CMK (cell line): ENCODE data around the gene GABRG3.

ENCODE experiments used
- DNase-seq: peaks from one replicate; pipeline ENCODE4 v3.0.0-alpha.2; 2010; ENCODE audit warnings: low read depth

GABRG3 gene

GRCh38 chr15:26970712-26971210 lies at the start of gene GABRG3:
TSS of gene GABRG3 (plus strand) at chr15:26971181.
- DNase-seq, result no peak

DNA sequence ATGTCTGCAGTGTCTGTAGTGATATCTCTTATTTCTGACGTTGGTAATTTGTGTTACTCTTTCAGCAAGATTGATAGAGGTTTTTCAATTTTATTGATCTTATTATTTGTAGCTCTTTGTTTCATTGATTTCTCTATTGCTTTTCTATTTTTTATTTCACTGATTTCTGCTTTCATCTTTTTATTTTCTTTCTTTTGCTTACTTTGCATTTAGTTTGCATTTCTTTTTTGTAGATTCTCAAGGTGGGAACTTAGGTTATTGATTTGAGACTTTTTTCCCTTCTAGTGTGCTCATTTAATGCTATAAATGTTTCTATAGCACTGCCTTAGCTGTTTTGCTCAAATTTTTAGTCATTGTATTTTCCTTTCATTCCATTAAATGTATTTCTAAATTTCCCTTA lies 49.5 kb upstream of the GABRG3 start:
- no peak for DNase-seq

- DNase-seq, result no peak
These were observed 44.9 kb upstream of the GABRG3 start for GRCh38 chr15:26926081-26926480.

DNA sequence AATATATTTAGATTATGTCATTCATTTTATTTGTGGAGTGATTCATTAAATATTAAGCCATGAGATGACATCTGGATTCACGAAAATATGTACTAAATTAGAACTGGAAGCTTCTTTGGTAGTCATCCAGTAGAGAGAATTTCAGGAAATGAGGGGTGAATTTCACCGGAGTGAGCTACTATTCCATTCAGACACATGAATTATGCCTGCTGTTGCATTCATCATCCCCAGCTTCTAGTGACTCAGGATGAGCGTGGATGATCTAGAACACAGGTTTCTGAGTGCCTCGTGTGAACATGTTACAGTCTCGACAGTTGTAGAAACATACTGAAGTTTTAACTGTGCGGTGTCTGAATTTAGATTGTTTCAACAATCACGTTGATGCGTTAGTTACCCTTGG lies 42.9 kb upstream of the GABRG3 start:
- no peak for DNase-seq

DNA sequence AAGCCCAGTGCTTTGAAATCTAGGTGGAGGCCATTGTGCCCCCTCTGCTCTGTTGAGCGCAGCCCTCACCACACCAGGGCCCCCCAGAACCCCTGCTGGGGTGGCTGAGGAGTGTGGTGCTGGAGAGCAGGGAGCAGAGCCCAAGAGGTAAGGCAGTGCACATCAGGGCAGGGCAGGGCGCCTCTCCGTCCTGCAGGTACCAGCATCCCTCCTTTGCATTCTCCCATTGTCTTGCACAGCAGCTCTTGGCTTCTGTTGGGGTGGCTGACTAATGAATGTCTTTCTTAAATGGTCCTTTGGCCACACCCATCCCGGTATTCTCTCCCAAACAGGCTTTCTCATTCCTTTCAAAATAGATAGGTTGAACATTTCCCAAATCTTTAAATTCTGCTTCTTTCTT lies 41.4 kb upstream of the GABRG3 start:
- DNase-seq, result no peak

DNA sequence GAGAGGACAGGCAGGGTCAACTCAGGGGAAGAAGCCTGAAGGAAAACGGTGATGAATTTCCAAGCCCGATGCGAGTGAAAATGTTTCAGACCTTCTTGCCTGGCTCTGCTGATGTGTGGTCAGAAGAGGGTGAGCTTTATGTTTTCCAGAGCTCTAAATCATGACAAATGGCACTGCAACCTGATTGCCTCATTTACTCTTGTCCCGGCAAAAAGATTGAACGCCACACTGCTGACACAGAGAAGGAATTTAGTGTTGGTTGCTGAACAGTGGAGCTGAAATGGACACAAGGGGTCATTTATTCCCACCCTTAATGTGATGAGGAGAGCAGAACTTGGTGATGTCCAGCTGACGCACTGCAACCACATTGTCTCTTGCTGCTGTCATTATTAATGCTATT lies 36.1 kb upstream of the GABRG3 start:
- no peak for DNase-seq

- no peak for DNase-seq
These were observed 35.7 kb upstream of the GABRG3 start for GRCh38 chr15:26935322-26935721.

- DNase-seq, result no peak
These were observed 34.5 kb upstream of the GABRG3 start for GRCh38 chr15:26936502-26936901.

DNA sequence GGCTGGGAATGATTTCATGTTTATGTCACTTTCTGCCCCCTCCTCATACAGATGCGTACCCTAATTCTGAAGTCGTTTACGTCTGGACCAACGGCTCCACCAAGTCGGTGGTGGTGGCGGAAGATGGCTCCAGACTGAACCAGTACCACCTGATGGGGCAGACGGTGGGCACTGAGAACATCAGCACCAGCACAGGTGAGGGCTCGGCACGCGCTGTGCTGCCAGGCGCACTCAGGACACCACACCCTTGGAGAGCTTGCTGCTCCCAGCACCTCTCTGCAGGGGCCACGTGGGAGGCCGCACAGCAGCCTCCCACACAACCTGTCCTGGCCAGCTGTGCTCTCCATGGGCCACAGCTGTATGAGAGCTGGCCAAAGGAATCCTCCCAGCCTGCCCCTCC lies 33.8 kb upstream of the GABRG3 start:
- DNase-seq, result no peak

DNA sequence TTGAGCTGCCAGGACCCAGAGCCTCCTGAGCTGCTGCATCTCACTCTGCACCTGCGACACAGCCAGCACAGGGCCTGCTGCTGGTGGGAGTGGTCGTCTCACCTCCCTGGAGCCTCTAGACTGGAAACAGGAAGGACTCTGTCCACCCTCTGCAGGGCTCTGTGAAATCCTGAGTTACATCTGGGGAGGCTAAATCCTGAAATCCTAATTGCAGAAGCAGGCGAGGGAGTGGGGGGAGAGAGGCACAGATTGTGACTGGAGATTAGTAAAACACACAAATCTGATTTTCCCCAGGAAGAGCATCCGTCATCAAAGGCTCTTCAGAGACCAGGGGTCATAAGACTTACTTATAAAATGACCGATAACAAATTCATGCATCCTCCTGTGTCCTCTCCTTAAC lies 31.6 kb upstream of the GABRG3 start:
- no peak for DNase-seq

DNA sequence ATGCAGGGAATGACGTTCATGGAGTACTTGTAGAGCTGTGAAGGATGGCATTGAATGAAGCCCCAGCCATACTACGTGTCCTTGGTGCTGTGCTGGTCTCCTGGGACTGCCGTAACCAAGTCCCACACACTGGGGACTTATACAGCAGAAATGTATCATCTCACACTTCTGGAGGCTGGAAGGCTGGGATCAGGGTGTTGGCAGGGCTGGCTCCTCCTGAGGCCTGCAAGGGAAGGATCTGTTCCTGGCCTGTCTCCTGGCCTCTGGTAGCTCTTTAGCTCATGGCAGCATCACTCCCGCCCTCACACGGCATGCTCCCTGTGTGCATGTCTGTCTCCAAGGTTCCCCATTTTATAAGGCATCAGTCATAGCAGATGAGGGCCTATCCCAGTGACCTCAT lies 29.5 kb upstream of the GABRG3 start:
- no peak for DNase-seq

GRCh38 chr15:26943866-26944265 lies 27.1 kb upstream of the GABRG3 start:
- no peak for DNase-seq

DNA sequence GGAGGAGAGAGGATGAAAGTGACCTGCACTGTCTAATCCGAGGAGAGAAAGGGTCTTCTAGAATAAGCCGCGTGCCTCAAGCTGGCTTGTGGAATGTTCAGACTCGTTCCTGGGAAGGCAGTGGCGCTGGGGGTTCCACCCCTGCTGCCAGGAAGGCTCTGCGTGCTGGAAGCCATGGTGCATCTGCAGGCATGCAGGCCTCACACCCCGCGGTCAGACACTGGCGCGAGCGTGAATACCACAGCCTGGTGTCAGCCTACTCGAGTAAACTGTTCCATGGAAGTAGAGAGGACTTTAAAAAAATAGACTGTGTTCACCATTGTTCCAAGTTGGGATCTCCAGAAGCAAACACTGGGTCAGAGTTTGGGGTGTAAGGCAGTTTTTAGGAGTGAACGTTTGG lies 25.9 kb upstream of the GABRG3 start:
- DNase-seq, result no peak

DNA sequence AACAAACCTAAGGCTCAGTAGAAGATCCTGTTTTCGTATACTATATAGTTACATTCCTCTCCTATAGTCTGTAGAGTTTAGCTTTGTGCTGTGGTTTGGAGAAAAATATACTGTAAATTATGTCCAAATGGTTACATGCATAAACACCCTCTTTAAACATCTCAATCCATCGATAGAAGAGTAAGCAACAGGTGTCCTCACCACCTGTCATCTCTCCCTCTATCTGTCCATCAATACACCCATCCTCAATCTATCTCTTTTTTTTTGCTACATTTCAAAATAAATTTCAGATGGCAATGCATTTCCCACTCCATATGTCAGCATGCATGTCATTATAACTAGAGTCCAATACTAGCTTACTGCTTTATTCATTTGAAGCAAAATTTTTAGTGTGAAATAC lies 21.0 kb upstream of the GABRG3 start:
- no peak for DNase-seq

- no peak for DNase-seq
These were observed 16.6 kb upstream of the GABRG3 start for GRCh38 chr15:26954403-26954802.

GRCh38 chr15:26967719-26968269 lies 3.2 kb upstream of the GABRG3 start:
- no peak for DNase-seq

- DNase-seq, result no peak
These were observed 2.2 kb upstream of the GABRG3 start for GRCh38 chr15:26968806-26969205.

DNA sequence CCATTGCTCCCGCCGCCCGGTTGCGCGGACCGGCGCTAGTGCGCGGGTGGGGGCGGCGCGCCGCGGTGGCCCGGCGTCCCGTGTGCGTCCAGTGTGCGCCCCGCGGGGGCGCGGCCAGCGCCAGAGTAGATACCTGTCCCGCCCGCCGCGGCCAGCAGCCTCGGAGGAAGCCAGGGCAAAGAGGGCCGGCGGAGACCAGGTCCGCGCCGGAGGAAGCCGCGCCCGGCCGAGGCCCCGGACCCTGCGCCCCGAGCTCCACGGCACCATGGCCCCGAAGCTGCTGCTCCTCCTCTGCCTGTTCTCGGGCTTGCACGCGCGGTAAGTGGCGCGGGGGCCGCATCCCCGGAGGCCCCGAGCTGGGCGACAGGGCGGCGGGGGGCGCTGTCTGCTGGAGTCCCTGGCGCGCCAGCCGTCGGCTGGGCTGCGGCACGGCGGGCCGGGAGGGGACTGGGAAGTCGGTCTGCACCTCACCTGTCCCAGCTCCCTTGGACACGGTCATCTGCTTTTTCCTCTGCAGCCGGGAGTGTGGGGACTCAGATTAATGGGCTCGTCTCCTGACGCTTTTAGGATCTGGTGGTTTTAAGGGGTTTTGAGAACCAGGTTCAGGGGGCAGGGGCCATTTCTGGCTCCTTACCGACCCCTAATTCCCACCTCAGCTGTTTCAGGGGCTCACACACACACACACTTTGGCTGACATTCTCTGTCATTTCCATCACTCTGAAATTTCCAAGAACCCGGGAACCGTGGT lies 464 bp downstream of the GABRG3 start:
- DNase-seq, result no peak

DNA sequence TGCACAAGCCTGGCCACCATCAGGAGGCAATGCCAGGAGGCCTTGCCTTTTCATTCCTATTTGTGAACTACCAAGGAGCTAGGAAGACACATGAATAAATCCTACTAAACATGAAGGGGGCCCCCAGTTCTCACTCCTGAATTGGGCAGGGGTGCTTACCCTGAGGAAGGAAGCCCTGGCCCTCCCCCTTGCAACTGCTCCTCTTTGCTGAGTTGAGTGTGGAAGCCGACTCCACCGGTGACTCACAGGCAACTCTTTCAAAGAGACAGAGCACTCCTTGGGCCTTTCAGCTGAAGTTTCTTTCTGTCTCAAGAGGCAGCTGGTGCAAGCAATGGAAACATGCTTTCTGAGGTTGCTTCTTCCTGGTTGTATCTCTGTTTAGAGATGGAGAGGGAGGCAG lies 1.7 kb downstream of the GABRG3 start:
- DNase-seq, result no peak

- no peak for DNase-seq
These were observed 3.3 kb downstream of the GABRG3 start for GRCh38 chr15:26974120-26974780.

- no peak for DNase-seq
These were observed 10.5 kb downstream of the GABRG3 start for GRCh38 chr15:26981492-26981891.

DNA sequence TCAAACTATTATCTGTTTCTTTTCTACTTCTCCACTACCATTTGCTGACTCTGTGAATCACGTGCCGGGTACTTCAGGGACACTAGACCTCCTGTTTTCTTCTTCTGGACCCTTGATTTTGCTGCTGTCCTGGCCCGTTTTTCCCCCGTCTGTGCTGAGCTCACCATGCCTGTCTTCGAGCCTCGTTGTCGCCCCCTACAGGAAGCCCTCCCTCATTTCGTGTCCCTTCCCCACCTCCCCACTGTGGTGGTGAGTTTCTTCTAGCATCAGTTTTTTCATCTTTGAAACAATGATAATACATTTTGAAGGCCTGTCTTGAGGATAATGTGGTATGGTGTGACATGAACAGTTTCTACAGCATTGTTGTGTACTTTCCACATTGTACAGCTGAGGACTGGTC lies 12.8 kb downstream of the GABRG3 start:
- no peak for DNase-seq

DNA sequence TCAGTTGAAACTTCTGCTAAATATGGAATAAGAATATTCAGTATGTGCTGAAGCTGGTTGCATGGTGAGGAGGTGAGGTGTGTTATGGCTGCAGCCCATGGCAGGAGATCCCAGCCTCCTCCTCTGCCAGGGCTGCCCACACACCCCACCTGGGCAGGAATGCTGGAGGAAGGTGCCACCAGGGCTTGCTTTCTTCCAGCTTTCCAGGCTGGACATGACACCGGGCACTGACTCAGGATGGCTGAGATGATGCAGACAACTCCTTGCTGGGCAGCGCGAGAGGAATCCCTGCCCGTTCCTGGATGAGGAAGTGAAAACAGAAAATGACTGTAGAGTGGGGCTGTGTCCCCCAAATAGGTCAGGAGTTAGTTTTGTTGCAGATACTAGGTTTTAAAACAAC lies 14.1 kb downstream of the GABRG3 start:
- no peak for DNase-seq

- no peak for DNase-seq
These were observed 25.3 kb downstream of the GABRG3 start for GRCh38 chr15:26996250-26996649.
